ENCODE data around the gene SLC10A7.

The SLC10A7 gene

GRCh38 chr4:146235654-146236177 is 286.0 kb downstream of the SLC10A7 start:
- no peak overlapping the region for H2AFZ ChIP-seq (ENCODE audit: low read depth, low read length, severe bottlenecking)
- no peaks in the 10 kb centered on the region for H3F3A ChIP-seq (ENCODE audit: insufficient read depth)
- no peak overlapping the region for H3K9ac ChIP-seq (ENCODE audit: low read length)
- no peaks in the 10 kb centered on the region for H3K27me3 ChIP-seq (ENCODE audit: low read length)
- H3K9me2 ChIP-seq (replicated peaks; ENCODE audit: insufficient read depth, low read length) = no peaks in the 10 kb centered on the region
- H4K20me1 ChIP-seq (ENCODE audit: low read depth, low read length) = no peaks in the 10 kb centered on the region
- no peaks in the 10 kb centered on the region for H3K9me3 ChIP-seq (ENCODE audit: insufficient read depth, low read length)
- H3K36me3 ChIP-seq (ENCODE audit: low read length) = no peaks in the 10 kb centered on the region
- H3K4me2 ChIP-seq (ENCODE audit: low read depth, low read length, poor library complexity, severe bottlenecking) = no peak overlapping the region
- no peak overlapping the region for H3K4me3 ChIP-seq (ENCODE audit: insufficient read depth, low read length, poor library complexity, severe bottlenecking)
- H3K27ac ChIP-seq (ENCODE audit: low read depth, low read length) = no peak overlapping the region
- TF ChIP-seq CTCF (IDR thresholded peaks at IDR 0.05; ENCODE audit: insufficient read depth, low read length, poor library complexity, severe bottlenecking) (no peak), EZH2phosphoT487 (conservative IDR thresholded peaks at IDR 0.05; ENCODE audit: low read length) (no peak)
- H3K79me2 ChIP-seq (ENCODE audit: insufficient read depth, low read length) = no peaks in the 10 kb centered on the region

GRCh38 chr4:146232131-146232722 is 289.5 kb downstream of the SLC10A7 start:
- H4K20me1 ChIP-seq (ENCODE audit: low read depth, low read length) = no peaks in the 10 kb centered on the region
- no peaks in the 10 kb centered on the region for H3K79me2 ChIP-seq (ENCODE audit: insufficient read depth, low read length)
- no peak overlapping the region for H3K4me2 ChIP-seq (ENCODE audit: low read depth, low read length, poor library complexity, severe bottlenecking)
- no peak overlapping the region for H3K9ac ChIP-seq (ENCODE audit: low read length)
- H3K4me3 ChIP-seq (ENCODE audit: insufficient read depth, low read length, poor library complexity, severe bottlenecking) = no peak overlapping the region
- H3F3A ChIP-seq (ENCODE audit: insufficient read depth) = no peaks in the 10 kb centered on the region
- no peaks in the 10 kb centered on the region for H3K9me2 ChIP-seq (replicated peaks; ENCODE audit: insufficient read depth, low read length)
- H3K27ac ChIP-seq (ENCODE audit: low read depth, low read length) = no peak overlapping the region
- H3K36me3 ChIP-seq (ENCODE audit: low read length) = no peaks in the 10 kb centered on the region
- no peaks in the 10 kb centered on the region for H3K9me3 ChIP-seq (ENCODE audit: insufficient read depth, low read length)
- TF ChIP-seq CTCF (IDR thresholded peaks at IDR 0.05; ENCODE audit: insufficient read depth, low read length, poor library complexity, severe bottlenecking) (no peak), EZH2phosphoT487 (conservative IDR thresholded peaks at IDR 0.05; ENCODE audit: low read length) (no peak)
- no peaks in the 10 kb centered on the region for H3K27me3 ChIP-seq (ENCODE audit: low read length)
- no peak overlapping the region for H2AFZ ChIP-seq (ENCODE audit: low read depth, low read length, severe bottlenecking)

- no peaks in the 10 kb centered on the region for H3K36me3 ChIP-seq (ENCODE audit: low read length)
- H3K27me3 ChIP-seq (ENCODE audit: low read length) = no peaks in the 10 kb centered on the region
- H3F3A ChIP-seq (ENCODE audit: insufficient read depth) = no peaks in the 10 kb centered on the region
- no peak overlapping the region for H2AFZ ChIP-seq (ENCODE audit: low read depth, low read length, severe bottlenecking)
- TF ChIP-seq EZH2phosphoT487 (conservative IDR thresholded peaks at IDR 0.05; ENCODE audit: low read length) (no peak), CTCF (IDR thresholded peaks at IDR 0.05; ENCODE audit: insufficient read depth, low read length, poor library complexity, severe bottlenecking) (no peak)
- H3K27ac ChIP-seq (ENCODE audit: low read depth, low read length) = no peak overlapping the region
- H3K4me3 ChIP-seq (ENCODE audit: insufficient read depth, low read length, poor library complexity, severe bottlenecking) = no peak overlapping the region
- no peaks in the 10 kb centered on the region for H3K9me3 ChIP-seq (ENCODE audit: insufficient read depth, low read length)
- H3K9ac ChIP-seq (ENCODE audit: low read length) = no peak overlapping the region
- no peaks in the 10 kb centered on the region for H3K79me2 ChIP-seq (ENCODE audit: insufficient read depth, low read length)
- H3K4me2 ChIP-seq (ENCODE audit: low read depth, low read length, poor library complexity, severe bottlenecking) = no peak overlapping the region
- H3K9me2 ChIP-seq (replicated peaks; ENCODE audit: insufficient read depth, low read length) = no peaks in the 10 kb centered on the region
- H4K20me1 ChIP-seq (ENCODE audit: low read depth, low read length) = no peaks in the 10 kb centered on the region
Observed at GRCh38 chr4:146229406-146229805, 292.3 kb downstream of the SLC10A7 start.

Measured in SU-DHL-6 (cell line).